Mesodermal cell (in vitro differentiated cells): ENCODE results near the gene MUTYH.
"Not testable (repeated sequence)": the region's sequence is repeated elsewhere in the genome, so short reads cannot be mapped to it uniquely, and the experiment has no call there.

ENCODE experiments used
- H3K27ac ChIP-seq: 2 replicates; pipeline ENCODE4 v1.7.0; 2013; ENCODE audit warnings: mild to moderate bottlenecking, low read depth, low read length, moderate library complexity; ENCODE audit not compliant: severe bottlenecking
- H3K36me3 ChIP-seq: 2 replicates; pipeline ENCODE4 v1.7.1; 2013; ENCODE audit warnings: mild to moderate bottlenecking, low read length, moderate library complexity; ENCODE audit not compliant: control insufficient read depth, insufficient read depth
- H3K4me1 ChIP-seq: one replicate; pipeline ENCODE4 v1.7.1; 2013; ENCODE audit warnings: mild to moderate bottlenecking, low read length; ENCODE audit not compliant: insufficient read depth, control insufficient read depth, poor library complexity, severe bottlenecking
- H3K4me3 ChIP-seq: 2 replicates; pipeline ENCODE4 v1.7.0; 2013; ENCODE audit warnings: low read length, control low read depth, mild to moderate bottlenecking; ENCODE audit not compliant: insufficient read depth, poor library complexity, severe bottlenecking; ENCODE audit errors: extremely low read depth
- H3K9me3 ChIP-seq: 2 replicates; pipeline ENCODE4 v1.7.1; 2013; ENCODE audit warnings: mild to moderate bottlenecking, low read length, moderate library complexity; ENCODE audit not compliant: control insufficient read depth
- WGBS, 2 experiments: methylation state at CpG; one replicate each; pipeline ENCODE4 v1.1.5; 2013; ENCODE audit warnings: missing lambda C conversion rate in 2 of 2; ENCODE audit not compliant: insufficient coverage in 2 of 2; 5-methylcytosine and 5-hydroxymethylcytosine counted together

Gene MUTYH

GRCh38 chr1:45300669-45300997 lies 39.6 kb downstream of the MUTYH start:
- Histone ChIP-seq H3K27ac (no peak overlapping the region), H3K4me1 (no peaks in the 10 kb centered on the region), H3K9me3 (no peaks in the 10 kb centered on the region), H3K4me3 (no peak overlapping the region), H3K36me3 (no peaks in the 10 kb centered on the region)
- WGBS, 2 experiments = 64 to 79% methylated on average over 2 of the region's 2 CpGs

- Histone ChIP-seq H3K36me3 (no peaks in the 10 kb centered on the region), H3K27ac (no peak overlapping the region)
- 57 to 61% methylated on average over 2 of the region's 4 CpGs for WGBS, 2 experiments
Observed at GRCh38 chr1:45299981-45300668, 40.1 kb downstream of the MUTYH start.

GRCh38 chr1:45299296-45299695 lies 40.9 kb downstream of the MUTYH start:
- H3K4me1 ChIP-seq = no peaks in the 10 kb centered on the region
- no peaks in the 10 kb centered on the region for H3K9me3 ChIP-seq
- WGBS, 2 experiments = 60 to 100% methylated on average over 1 of the region's 1 CpG
- no peak overlapping the region for H3K4me3 ChIP-seq
- H3K36me3 ChIP-seq = no peaks in the 10 kb centered on the region
- no peak overlapping the region for H3K27ac ChIP-seq

More at GRCh38 chr1:45299981-45300668, 40.1 kb downstream of the MUTYH start:
- Histone ChIP-seq H3K4me3 (no peak overlapping the region), H3K9me3 (no peaks in the 10 kb centered on the region), H3K4me1 (no peaks in the 10 kb centered on the region)

GRCh38 chr1:45297666-45298356 lies 42.4 kb downstream of the MUTYH start:
- H3K4me3 ChIP-seq = no peak overlapping the region
- no peak overlapping the region for H3K27ac ChIP-seq
- no peaks in the 10 kb centered on the region for H3K4me1 ChIP-seq
- no peaks in the 10 kb centered on the region for H3K9me3 ChIP-seq
- no peaks in the 10 kb centered on the region for H3K36me3 ChIP-seq
- WGBS, 2 experiments = 73 to 80% methylated on average over 3 to 7 of the region's 8 CpGs

- Histone ChIP-seq H3K4me3 (no peak overlapping the region), H3K27ac (no peak overlapping the region), H3K9me3 (no peaks in the 10 kb centered on the region), H3K36me3 (no peaks in the 10 kb centered on the region), H3K4me1 (no peaks in the 10 kb centered on the region)
- WGBS, 2 experiments = 67 to 100% methylated on average over 1 to 2 of the region's 2 CpGs
Observed at GRCh38 chr1:45291716-45292115, 48.5 kb downstream of the MUTYH start.

- not testable (repeated sequence) for H3K36me3 ChIP-seq, H3K27ac ChIP-seq, H3K4me1 ChIP-seq, H3K4me3 ChIP-seq, H3K9me3 ChIP-seq
- 84% methylated on average over 4 of the region's 6 CpGs; no CpG with 5 or more reads in 1 of the 2 experiments for WGBS, 2 experiments
Observed at GRCh38 chr1:45291002-45291401, 49.2 kb downstream of the MUTYH start.

- not testable (repeated sequence) for H3K36me3 ChIP-seq, H3K4me1 ChIP-seq, H3K27ac ChIP-seq, H3K9me3 ChIP-seq, H3K4me3 ChIP-seq
- WGBS, 2 experiments = no CpG with 5 or more reads among the region's 3 CpGs
Observed at GRCh38 chr1:45286521-45286920, 53.7 kb downstream of the MUTYH start.

- 90 to 97% methylated on average over 8 to 9 of the region's 9 CpGs for WGBS, 2 experiments
- not testable (repeated sequence) for H3K9me3 ChIP-seq
Observed at GRCh38 chr1:45284858-45285257, 55.4 kb downstream of the MUTYH start.

GRCh38 chr1:45282351-45282750 lies 57.9 kb downstream of the MUTYH start:
- Histone ChIP-seq H3K36me3 (no peaks in the 10 kb centered on the region), H3K27ac (no peak overlapping the region), H3K4me3 (no peak overlapping the region), H3K4me1 (no peaks in the 10 kb centered on the region), H3K9me3 (peaks cover 5% of the 10 kb centered on the region)
- WGBS, 2 experiments = 100% methylated on average over 1 of the region's 3 CpGs

More at GRCh38 chr1:45284858-45285257, 55.4 kb downstream of the MUTYH start:
- H3K36me3 ChIP-seq, H3K4me3 ChIP-seq, H3K27ac ChIP-seq, H3K4me1 ChIP-seq: not testable (repeated sequence)
